Endothelial cell (in vitro differentiated cells): ENCODE data around the gene PDZD2. TPM values are rescaled to one million over a fixed set of nuclear protein-coding genes. Genes with fewer than 3 reads are reported as not detected.
A peak's percentile ranks its signal among the peaks of the same experiment; 100 is the strongest.
"Not testable (repeated sequence)": the region's sequence is repeated elsewhere in the genome, so short reads cannot be mapped to it uniquely, and the experiment has no call there.

ENCODE experiments used
- DNase-seq: peaks from one replicate; pipeline ENCODE4 v3.0.0; 2021; ENCODE audit warnings: low spot score
- H3K27ac Mint-ChIP-seq: one replicate; pipeline ENCODE4 v1.8.0; 2021; ENCODE audit warnings: mixed read lengths, inconsistent platforms; ENCODE audit not compliant: unreplicated experiment
- H3K27me3 Mint-ChIP-seq: one replicate; pipeline ENCODE4 v1.8.0; 2021; ENCODE audit warnings: mild to moderate bottlenecking, moderate library complexity, mixed read lengths, inconsistent platforms; ENCODE audit not compliant: unreplicated experiment
- H3K36me3 Mint-ChIP-seq: one replicate; pipeline ENCODE4 v1.8.0; 2021; ENCODE audit warnings: mild to moderate bottlenecking, low read depth, mixed read lengths, inconsistent platforms; ENCODE audit not compliant: unreplicated experiment
- H3K4me1 Mint-ChIP-seq: one replicate; pipeline ENCODE4 v1.8.0; 2021; ENCODE audit warnings: mild to moderate bottlenecking, mixed read lengths, inconsistent platforms; ENCODE audit not compliant: unreplicated experiment
- H3K4me3 Mint-ChIP-seq: one replicate; pipeline ENCODE4 v1.8.0; 2021; ENCODE audit warnings: mild to moderate bottlenecking, mixed read lengths, inconsistent platforms; ENCODE audit not compliant: unreplicated experiment
- H3K9me3 Mint-ChIP-seq: one replicate; pipeline ENCODE4 v1.8.0; 2021; ENCODE audit warnings: mixed read lengths, inconsistent platforms; ENCODE audit not compliant: unreplicated experiment
- total RNA-seq: library from RNA; stranded (reverse); fragmentation: NEBNext Ultra II Directional; extraction: Animal tissue kit (Norgen Biotek cat#: 25700); gene quantifications from one replicate; pipeline ENCODE4 v1.2.1, GENCODE V29; 2021; ENCODE audit not compliant: unreplicated experiment
- TF ChIP-seq, protein P1 (sequence below): fragments of 200-600 bp; sonication (generic); IDR thresholded peaks from one replicate; pipeline ENCODE4 v1.5.0; 2021; ENCODE audit warnings: antibody characterized with exemption; ENCODE audit not compliant: unreplicated experiment

Gene PDZD2
- total RNA-seq, 1 donor from 2014 or later = 71.1 TPM

- H3K9me3 Mint-ChIP-seq = peaks cover 6% of the 10 kb centered on the region
- no peak for DNase-seq
- no peaks in the 10 kb centered on the region for H3K4me1 Mint-ChIP-seq
- H3K27ac Mint-ChIP-seq = no peak overlapping the region
- peaks cover 2% of the 10 kb centered on the region for H3K27me3 Mint-ChIP-seq
- no peak overlapping the region for H3K4me3 Mint-ChIP-seq
- peaks cover 14% of the 10 kb centered on the region for H3K36me3 Mint-ChIP-seq
- TF ChIP-seq, protein P1, sequence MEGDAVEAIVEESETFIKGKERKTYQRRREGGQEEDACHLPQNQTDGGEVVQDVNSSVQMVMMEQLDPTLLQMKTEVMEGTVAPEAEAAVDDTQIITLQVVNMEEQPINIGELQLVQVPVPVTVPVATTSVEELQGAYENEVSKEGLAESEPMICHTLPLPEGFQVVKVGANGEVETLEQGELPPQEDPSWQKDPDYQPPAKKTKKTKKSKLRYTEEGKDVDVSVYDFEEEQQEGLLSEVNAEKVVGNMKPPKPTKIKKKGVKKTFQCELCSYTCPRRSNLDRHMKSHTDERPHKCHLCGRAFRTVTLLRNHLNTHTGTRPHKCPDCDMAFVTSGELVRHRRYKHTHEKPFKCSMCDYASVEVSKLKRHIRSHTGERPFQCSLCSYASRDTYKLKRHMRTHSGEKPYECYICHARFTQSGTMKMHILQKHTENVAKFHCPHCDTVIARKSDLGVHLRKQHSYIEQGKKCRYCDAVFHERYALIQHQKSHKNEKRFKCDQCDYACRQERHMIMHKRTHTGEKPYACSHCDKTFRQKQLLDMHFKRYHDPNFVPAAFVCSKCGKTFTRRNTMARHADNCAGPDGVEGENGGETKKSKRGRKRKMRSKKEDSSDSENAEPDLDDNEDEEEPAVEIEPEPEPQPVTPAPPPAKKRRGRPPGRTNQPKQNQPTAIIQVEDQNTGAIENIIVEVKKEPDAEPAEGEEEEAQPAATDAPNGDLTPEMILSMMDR = no peak
These were observed 132.1 kb downstream of the PDZD2 start for GRCh38 chr5:31770998-31771397.

DNA sequence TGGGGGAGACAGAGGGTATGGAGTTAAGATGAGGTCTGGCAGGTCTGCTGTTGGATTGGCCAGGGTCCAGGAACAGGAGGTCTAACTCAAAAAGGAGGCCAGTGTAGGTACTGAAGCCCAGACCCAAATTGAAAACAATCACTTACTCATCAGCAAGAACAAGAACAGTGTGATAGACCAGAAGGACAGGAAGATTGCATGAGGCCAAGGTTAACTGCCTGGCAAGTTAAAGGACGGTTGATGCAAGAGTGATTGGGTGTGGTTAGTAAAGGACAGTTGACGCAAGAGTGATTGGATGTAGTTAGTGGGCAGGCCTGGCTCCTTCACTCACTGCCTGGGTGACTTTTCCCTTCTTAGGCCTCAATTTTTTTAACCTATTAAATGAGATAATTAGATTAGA lies 132.6 kb downstream of the PDZD2 start:
- TF ChIP-seq, protein P1 = no peak
- peaks cover 2% of the 10 kb centered on the region for H3K27me3 Mint-ChIP-seq
- H3K4me3 Mint-ChIP-seq = no peak overlapping the region
- no peak for DNase-seq
- no peak overlapping the region for H3K27ac Mint-ChIP-seq
- peaks cover 6% of the 10 kb centered on the region for H3K9me3 Mint-ChIP-seq
- no peaks in the 10 kb centered on the region for H3K4me1 Mint-ChIP-seq
- peaks cover 14% of the 10 kb centered on the region for H3K36me3 Mint-ChIP-seq

GRCh38 chr5:31776294-31776693 lies 137.4 kb downstream of the PDZD2 start:
- not testable (repeated sequence) for H3K9me3 Mint-ChIP-seq
- H3K36me3 Mint-ChIP-seq = peaks cover 28% of the 10 kb centered on the region

DNA sequence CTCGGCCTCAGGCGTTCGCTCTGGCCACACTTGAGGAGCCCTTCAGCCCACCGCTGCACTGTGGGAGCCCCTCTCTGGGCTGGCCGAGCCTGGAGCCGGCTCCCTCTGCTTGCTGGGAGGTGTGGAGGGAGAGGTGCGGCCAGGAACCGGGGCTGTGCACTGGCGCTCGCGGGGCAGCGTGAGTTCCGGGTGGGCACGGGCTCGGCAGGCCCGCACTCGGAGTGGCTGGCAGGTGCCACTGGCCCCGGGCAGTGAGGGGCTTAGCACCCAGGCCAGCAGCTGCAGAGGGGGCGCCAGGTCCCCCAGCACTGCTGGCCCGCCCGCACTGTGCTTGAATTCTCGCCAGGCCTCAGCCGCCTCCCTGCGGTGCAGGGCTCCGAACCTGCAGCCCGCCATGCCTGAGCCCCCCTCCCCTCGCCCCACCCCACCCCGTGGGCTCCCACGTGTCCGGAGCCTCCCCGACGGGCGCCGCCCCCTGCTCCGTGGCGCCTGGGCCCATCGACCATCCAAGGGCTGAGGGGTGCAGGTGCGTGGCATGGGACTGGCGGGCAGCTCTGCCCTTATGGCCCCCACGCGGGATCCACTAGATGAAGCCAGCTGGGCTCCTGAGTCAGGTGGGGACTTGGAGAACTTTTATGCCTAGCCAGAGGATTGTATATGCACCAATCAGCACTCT lies 138.2 kb downstream of the PDZD2 start:
- TF ChIP-seq, protein P1 = no peak
- no peak for DNase-seq
- H3K36me3 Mint-ChIP-seq = peaks cover 24% of the 10 kb centered on the region
- peaks cover 6% of the 10 kb centered on the region for H3K9me3 Mint-ChIP-seq
- H3K27me3 Mint-ChIP-seq = peaks cover 2% of the 10 kb centered on the region
- H3K4me3 Mint-ChIP-seq = no peak overlapping the region
- H3K27ac Mint-ChIP-seq = no peak overlapping the region
- H3K4me1 Mint-ChIP-seq = peaks cover 11% of the 10 kb centered on the region

More at GRCh38 chr5:31776294-31776693, 137.4 kb downstream of the PDZD2 start:
- not testable (repeated sequence) for H3K27me3 Mint-ChIP-seq, DNase-seq, H3K4me3 Mint-ChIP-seq, H3K27ac Mint-ChIP-seq
- H3K4me1 Mint-ChIP-seq = peaks cover 11% of the 10 kb centered on the region

GRCh38 chr5:31781772-31782171 lies 142.8 kb downstream of the PDZD2 start:
- TF ChIP-seq, protein P1 = no peak
- no peaks in the 10 kb centered on the region for H3K9me3 Mint-ChIP-seq
- H3K4me1 Mint-ChIP-seq = peaks cover 11% of the 10 kb centered on the region
- peaks cover 15% of the 10 kb centered on the region for H3K36me3 Mint-ChIP-seq
- H3K4me3 Mint-ChIP-seq = no peak overlapping the region
- no peak for DNase-seq
- peak overlapping the region; percentile 71 for H3K27ac Mint-ChIP-seq
- H3K27me3 Mint-ChIP-seq = peaks cover 2% of the 10 kb centered on the region
